CD4-positive, alpha-beta T cell (primary cell): ENCODE results near the gene GOSR2. TPM values are rescaled to one million over a fixed set of nuclear protein-coding genes. Genes with fewer than 3 reads are reported as not detected.
A peak's percentile ranks its signal among the peaks of the same experiment; 100 is the strongest.

ENCODE experiments used
- ATAC-seq: fragments of 200-7000 bp; cut with Tn5 transposase; one replicate; pipeline ENCODE4 v1.10.0; 2022; ENCODE audit warnings: mild to moderate bottlenecking; ENCODE audit not compliant: poor library complexity
- CTCF ChIA-PET: fragments of 350-600 bp; sonication (Branson Sonifier 250); formaldehyde crosslinking; loops from one replicate; lab custom pipeline; 2021; ENCODE audit warnings: antibody characterized with exemption, inconsistent platforms; lab: Charles Lee
- POLR2A ChIA-PET: fragments of 350-600 bp; sonication (Branson Sonifier 250); formaldehyde crosslinking; loops from one replicate; lab custom pipeline; 2021; ENCODE audit warnings: antibody characterized with exemption, inconsistent platforms; lab: Charles Lee
- DNase-seq, 14 experiments: peaks; one replicate each; pipeline ENCODE4 v3.0.0-alpha.2; 2013 to 2020; ENCODE audit warnings: mixed read lengths in 2 of 14
- H3K27ac ChIP-seq, 2 donors: one replicate each; pipeline versions ENCODE4 v1.5.1 to v1.7.0; 2013; ENCODE audit warnings: low read length in 2 of 2, low read depth in 1 of 2, mild to moderate bottlenecking in 1 of 2
- H3K27me3 ChIP-seq, 2 experiments: 1 replicate in 1 of 2; 2 replicates in 1 of 2; pipeline versions ENCODE4 v1.6.1 to v1.7.0; 2013; ENCODE audit warnings: low read length in 2 of 2, control low read depth in 1 of 2, mild to moderate bottlenecking in 1 of 2, moderate library complexity in 1 of 2; ENCODE audit not compliant: insufficient read depth in 2 of 2, control insufficient read depth in 1 of 2
- H3K36me3 ChIP-seq: one replicate; pipeline ENCODE4 v1.6.1; 2013; ENCODE audit warnings: low read length, control low read depth; ENCODE audit not compliant: insufficient read depth
- H3K4me1 ChIP-seq: one replicate; pipeline ENCODE4 v1.6.1; 2013; ENCODE audit warnings: low read length, control low read depth; ENCODE audit not compliant: insufficient read depth
- H3K4me3 ChIP-seq: one replicate; pipeline ENCODE4 v1.5.1; 2013; ENCODE audit warnings: mild to moderate bottlenecking, low read length, moderate library complexity
- H3K9me3 ChIP-seq, 2 experiments: 1 replicate in 1 of 2; 2 replicates in 1 of 2; pipeline versions ENCODE4 v1.6.1 to v1.7.0; 2013; ENCODE audit warnings: low read length in 2 of 2, mild to moderate bottlenecking in 2 of 2, control low read depth in 1 of 2, moderate library complexity in 1 of 2; ENCODE audit not compliant: control insufficient read depth in 1 of 2, insufficient read depth in 1 of 2
- H3K27ac Mint-ChIP-seq: one replicate; pipeline ENCODE4 v1.8.0; 2020; ENCODE audit warnings: mixed read lengths
- H3K27me3 Mint-ChIP-seq: one replicate; pipeline ENCODE4 v1.8.0; 2021; ENCODE audit warnings: mixed read lengths
- H3K36me3 Mint-ChIP-seq: one replicate; pipeline ENCODE4 v1.8.0; 2021; ENCODE audit warnings: low read depth, mixed read lengths
- H3K4me1 Mint-ChIP-seq: one replicate; pipeline ENCODE4 v1.8.0; 2021; ENCODE audit warnings: low read depth, mixed read lengths
- H3K4me3 Mint-ChIP-seq: one replicate; pipeline ENCODE4 v1.8.0; 2020; ENCODE audit warnings: mild to moderate bottlenecking, mixed read lengths
- H3K9me3 Mint-ChIP-seq: one replicate; pipeline ENCODE4 v1.8.0; 2020; ENCODE audit warnings: mixed read lengths
- CTCF ChIP-seq: fragments of 200-600 bp; IDR thresholded peaks from one replicate; pipeline ENCODE4 v1.8.0; 2022; ENCODE audit warnings: antibody characterized with exemption, mild to moderate bottlenecking
- intact Hi-C, 2 experiments: fragments of 100-400 bp; cut with DNase I in 1 of 2; cut with micrococcal nuclease in 1 of 2; formaldehyde crosslinking; loops; one replicate each; pipeline versions ENCODE4 v1.15.1 to v1.9.0; 2023 to 2025; cut with DNase I, micrococcal nuclease
- total RNA-seq, 174 experiments: library from RNA in 2 of 174; stranded (reverse) in 2 of 174; gene quantifications; one replicate each; pipeline ENCODE4 v1.2.3 and lab custom pipeline; 2021 to 2026

Gene GOSR2
- total RNA-seq, 2 experiments from 2014 or later: 46.6 to 51.7 TPM

GRCh38 chr17:46877466-46877865 lies 45.5 kb upstream of the GOSR2 start:
- Histone ChIP-seq H3K27me3 (no peaks in the 10 kb centered on the region), H3K27ac (no peak overlapping the region), H3K4me1 (peaks cover 5% of the 10 kb centered on the region), H3K36me3 (no peaks in the 10 kb centered on the region), H3K9me3 (no peaks in the 10 kb centered on the region), H3K4me3 (no peak overlapping the region)
- Mint-ChIP-seq H3K9me3 (no peaks in the 10 kb centered on the region), H3K27ac (no peak overlapping the region), H3K4me3 (no peak overlapping the region), H3K27me3 (no peaks in the 10 kb centered on the region), H3K36me3 (no peaks in the 10 kb centered on the region), H3K4me1 (no peaks in the 10 kb centered on the region)
- CTCF ChIA-PET: no interaction called here
- intact Hi-C loops: no loop called here
- ATAC-seq (no peak), DNase-seq (peak in 1 of 14 experiments; percentile 10)
- POLR2A ChIA-PET: no interaction called here
- no peak for TF ChIP-seq CTCF

- ChIA-PET CTCF (no interaction called here), POLR2A (no interaction called here)
- no peaks in the 10 kb centered on the region for H3K36me3 Mint-ChIP-seq
- H3K9me3 Mint-ChIP-seq: no peaks in the 10 kb centered on the region
- Histone ChIP-seq H3K27me3 (no peaks in the 10 kb centered on the region), H3K4me3 (no peak overlapping the region), H3K27ac (no peak overlapping the region), H3K36me3 (no peaks in the 10 kb centered on the region), H3K9me3 (no peaks in the 10 kb centered on the region), H3K4me1 (peaks cover 5% of the 10 kb centered on the region)
- H3K4me1 Mint-ChIP-seq: no peaks in the 10 kb centered on the region
- intact Hi-C loops: no loop called here
- H3K27me3 Mint-ChIP-seq: no peaks in the 10 kb centered on the region
- DNase-seq (no peak), ATAC-seq (no peak)
- H3K27ac Mint-ChIP-seq: no peak overlapping the region
- TF ChIP-seq CTCF: no peak
- no peak overlapping the region for H3K4me3 Mint-ChIP-seq
Observed at GRCh38 chr17:46878055-46878454, 44.9 kb upstream of the GOSR2 start.

DNA sequence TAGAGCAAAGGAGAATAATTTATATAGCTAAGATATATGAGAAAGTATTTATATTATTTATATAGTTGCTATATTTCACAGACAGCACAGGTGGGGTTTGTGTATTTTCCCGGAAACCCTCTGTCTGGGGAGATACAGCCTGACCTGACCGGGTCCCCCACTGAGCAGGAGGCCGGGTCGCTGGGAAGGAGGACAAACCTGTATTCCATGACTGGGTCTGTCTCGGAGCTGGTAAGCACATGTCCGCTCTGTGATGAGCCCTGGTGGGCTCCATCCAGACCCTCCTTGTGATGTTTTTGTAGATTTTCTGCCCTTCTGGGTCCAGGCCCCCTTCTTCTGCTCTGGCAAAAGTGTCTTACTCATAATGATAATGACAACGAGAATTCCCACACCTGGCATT lies 43.9 kb upstream of the GOSR2 start:
- no peaks in the 10 kb centered on the region for H3K9me3 Mint-ChIP-seq
- H3K36me3 ChIP-seq: no peaks in the 10 kb centered on the region
- no peak overlapping the region for H3K4me3 Mint-ChIP-seq
- ChIA-PET POLR2A (no interaction called here), CTCF (no interaction called here)
- no peak for TF ChIP-seq CTCF
- H3K4me1 Mint-ChIP-seq: no peaks in the 10 kb centered on the region
- no peak for ATAC-seq
- no peaks in the 10 kb centered on the region for H3K27me3 Mint-ChIP-seq
- H3K27ac Mint-ChIP-seq: no peak overlapping the region
- H3K27ac ChIP-seq: no peak overlapping the region
- intact Hi-C loops: no loop called here
- no peaks in the 10 kb centered on the region for H3K27me3 ChIP-seq
- peaks cover 5% of the 10 kb centered on the region for H3K4me1 ChIP-seq
- H3K4me3 ChIP-seq: no peak overlapping the region
- no peak for DNase-seq
- no peaks in the 10 kb centered on the region for H3K36me3 Mint-ChIP-seq
- H3K9me3 ChIP-seq: no peaks in the 10 kb centered on the region
